Measurements from ENCODE around the gene GRIN1. TPM values are rescaled to one million over a fixed set of nuclear protein-coding genes. Genes with fewer than 3 reads are reported as not detected.

GRIN1 gene
- total and polyA plus RNA-seq, 2 of the 13 experiments (the other 11 are each of a cell fraction or from before 2014, with no cell fraction given), result 0.13 TPM; not detected in 1

GRCh38 chr9:137168904-137169856 lies 30.2 kb downstream of the GRIN1 start (continued):
- TF ChIP-seq PPARG (CRISPR knock-in tag; conservative IDR thresholded peaks at IDR 0.05) (no peak), KLF16 (CRISPR knock-in tag; IDR thresholded peaks at IDR 0.05) (0 out of 4 replicates have a peak, but pooled peaks of 1 of the 2 experiments have one; percentile 40), ZXDC (CRISPR knock-in tag; IDR thresholded peaks at IDR 0.05) (peak; percentile 44; the same call in 1 of the 2 replicates), ZNF329 (CRISPR knock-in tag; IDR thresholded peaks at IDR 0.05; ENCODE audit: low read depth) (peak; percentile 45; the same call in 1 of the 2 replicates), E2F5 (CRISPR knock-in tag; conservative IDR thresholded peaks at IDR 0.05) (no peak), ZNF350 (CRISPR knock-in tag; IDR thresholded peaks at IDR 0.05; ENCODE audit: borderline replicate concordance, low read depth) (no peak), ZMYM4 (CRISPR knock-in tag; IDR thresholded peaks at IDR 0.05) (no peak), NR1H2 (CRISPR knock-in tag; IDR thresholded peaks at IDR 0.05; ENCODE audit: borderline replicate concordance, low read depth) (no peak), HOXA3 (CRISPR knock-in tag; IDR thresholded peaks at IDR 0.05) (peak; percentile 57), RORA (CRISPR knock-in tag; IDR thresholded peaks at IDR 0.05) (no peak), GLI4 (CRISPR knock-in tag; IDR thresholded peaks at IDR 0.05; ENCODE audit: borderline replicate concordance) (no peak), KLF9 (CRISPR knock-in tag; IDR thresholded peaks at IDR 0.05; ENCODE audit: low read depth) (no peak), NAIF1 (CRISPR knock-in tag; IDR thresholded peaks at IDR 0.05; ENCODE audit: borderline replicate concordance) (no peak), PBX2 (CRISPR knock-in tag; IDR thresholded peaks at IDR 0.05) (no peak), SRSF9 (IDR thresholded peaks at IDR 0.05; ENCODE audit: borderline replicate concordance, insufficient read depth, low read depth, low read length, poor library complexity, severe bottlenecking) (no peak), TEAD2 (CRISPR knock-in tag; IDR thresholded peaks at IDR 0.05) (no peak), FOXO4 (CRISPR knock-in tag; conservative IDR thresholded peaks at IDR 0.05) (no peak), GTF3A (CRISPR knock-in tag; conservative IDR thresholded peaks at IDR 0.05) (0 out of 2 replicates have a peak, but pooled peaks have one; percentile 43), FOSL2 (CRISPR knock-in tag; IDR thresholded peaks at IDR 0.05) (no peak)
- TF ChIP-seq, protein P1, sequence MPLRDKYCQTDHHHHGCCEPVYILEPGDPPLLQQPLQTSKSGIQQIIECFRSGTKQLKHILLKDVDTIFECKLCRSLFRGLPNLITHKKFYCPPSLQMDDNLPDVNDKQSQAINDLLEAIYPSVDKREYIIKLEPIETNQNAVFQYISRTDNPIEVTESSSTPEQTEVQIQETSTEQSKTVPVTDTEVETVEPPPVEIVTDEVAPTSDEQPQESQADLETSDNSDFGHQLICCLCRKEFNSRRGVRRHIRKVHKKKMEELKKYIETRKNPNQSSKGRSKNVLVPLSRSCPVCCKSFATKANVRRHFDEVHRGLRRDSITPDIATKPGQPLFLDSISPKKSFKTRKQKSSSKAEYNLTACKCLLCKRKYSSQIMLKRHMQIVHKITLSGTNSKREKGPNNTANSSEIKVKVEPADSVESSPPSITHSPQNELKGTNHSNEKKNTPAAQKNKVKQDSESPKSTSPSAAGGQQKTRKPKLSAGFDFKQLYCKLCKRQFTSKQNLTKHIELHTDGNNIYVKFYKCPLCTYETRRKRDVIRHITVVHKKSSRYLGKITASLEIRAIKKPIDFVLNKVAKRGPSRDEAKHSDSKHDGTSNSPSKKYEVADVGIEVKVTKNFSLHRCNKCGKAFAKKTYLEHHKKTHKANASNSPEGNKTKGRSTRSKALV (CRISPR knock-in tag; IDR thresholded peaks at IDR 0.05), result peak; percentile 100

Measured in HepG2 (cell line).